Neural crest cell (in vitro differentiated cells): ENCODE data around the gene ZNF536. TPM values are rescaled to one million over a fixed set of nuclear protein-coding genes. Genes with fewer than 3 reads are reported as not detected.

ENCODE experiments used
- DNase-seq: peaks from one replicate; pipeline ENCODE4 v3.0.0; 2021; ENCODE audit warnings: low read depth, mixed read lengths, low spot score
- H3K27ac Mint-ChIP-seq: one replicate; pipeline ENCODE4 v1.8.0; 2021; ENCODE audit warnings: mild to moderate bottlenecking, mixed read lengths; ENCODE audit not compliant: unreplicated experiment
- H3K27me3 Mint-ChIP-seq: 2 replicates; pipeline ENCODE4 v1.8.0; 2021; ENCODE audit warnings: low read depth, mild to moderate bottlenecking, mixed read lengths
- H3K36me3 Mint-ChIP-seq: 2 replicates; pipeline ENCODE4 v1.8.0; 2021; ENCODE audit warnings: low read depth, mild to moderate bottlenecking, mixed read lengths
- H3K4me1 Mint-ChIP-seq: 2 replicates; pipeline ENCODE4 v1.8.0; 2021; ENCODE audit warnings: mixed read lengths
- H3K4me3 Mint-ChIP-seq: one replicate; pipeline ENCODE4 v1.8.0; 2021; ENCODE audit warnings: mild to moderate bottlenecking, mixed read lengths
- H3K9me3 Mint-ChIP-seq: 2 replicates; pipeline ENCODE4 v1.8.0; 2021; ENCODE audit warnings: mixed read lengths
- CTCF ChIP-seq: fragments of 200-600 bp; sonication (generic); conservative IDR thresholded peaks from 2 replicates; pipeline ENCODE4 v1.5.0; 2021; ENCODE audit warnings: antibody characterized with exemption, mild to moderate bottlenecking
- long read RNA-seq: library from polyadenylated mRNA; unstranded; transcript quantifications from one replicate; pipeline ENCODE4 v2.0.0, GENCODE V29; 2020
- total RNA-seq: library from RNA; stranded (reverse); gene quantifications from 2 replicates; pipeline ENCODE4 v1.2.1, GENCODE V29; 2021

The ZNF536 gene
- 18.7 and 22.0 TPM in 2 replicates for total RNA-seq
- long read RNA-seq, partial matches to known transcripts = 1 of 5 reads
- long read RNA-seq, other reads (novel, unspliced or antisense) = 4 of 5 reads

- H3K9me3 Mint-ChIP-seq = no peaks in the 10 kb centered on the region
- no peak for TF ChIP-seq CTCF
- H3K27ac Mint-ChIP-seq = no peak within 1 kb of the TSS
- no peak for DNase-seq
- H3K4me3 Mint-ChIP-seq = peak within 1 kb of the TSS; percentile 19
- H3K4me1 Mint-ChIP-seq = peaks cover 23% of the 10 kb centered on the region
- peaks cover 67% of the 10 kb centered on the region for H3K27me3 Mint-ChIP-seq
- no peaks in the 10 kb centered on the region for H3K36me3 Mint-ChIP-seq
These were observed at the start of gene ZNF536 for GRCh38 chr19:30371960-30372824. ZNF536 (plus strand) TSS chr19:30372384; CDS start chr19:30443563, 71,179 bp downstream.

- Mint-ChIP-seq H3K36me3 (peaks cover 5% of the 10 kb centered on the region), H3K9me3 (peaks cover 4% of the 10 kb centered on the region), H3K27ac (no peak overlapping the region), H3K27me3 (no peaks in the 10 kb centered on the region), H3K4me1 (no peaks in the 10 kb centered on the region), H3K4me3 (no peak overlapping the region)
- DNase-seq = no peak
- no peak for TF ChIP-seq CTCF
These were observed 49.4 kb upstream of the ZNF536 start for GRCh38 chr19:30322641-30323320.

- DNase-seq = no peak
- peaks cover 5% of the 10 kb centered on the region for H3K36me3 Mint-ChIP-seq
- TF ChIP-seq CTCF = no peak
- H3K4me1 Mint-ChIP-seq = no peaks in the 10 kb centered on the region
- H3K4me3 Mint-ChIP-seq = no peak overlapping the region
- H3K27me3 Mint-ChIP-seq = no peaks in the 10 kb centered on the region
- H3K9me3 Mint-ChIP-seq = peaks cover 4% of the 10 kb centered on the region
- H3K27ac Mint-ChIP-seq = no peak overlapping the region
These were observed 48.3 kb upstream of the ZNF536 start for GRCh38 chr19:30323904-30324303.

GRCh38 chr19:30324982-30325381 is 47.2 kb upstream of the ZNF536 start:
- no peak for TF ChIP-seq CTCF
- no peaks in the 10 kb centered on the region for H3K4me1 Mint-ChIP-seq
- H3K36me3 Mint-ChIP-seq = peaks cover 5% of the 10 kb centered on the region
- no peak overlapping the region for H3K27ac Mint-ChIP-seq
- H3K27me3 Mint-ChIP-seq = no peaks in the 10 kb centered on the region
- H3K4me3 Mint-ChIP-seq = no peak overlapping the region
- H3K9me3 Mint-ChIP-seq = peaks cover 4% of the 10 kb centered on the region
- DNase-seq = no peak

GRCh38 chr19:30325676-30326392 is 46.4 kb upstream of the ZNF536 start:
- no peak for DNase-seq
- Mint-ChIP-seq H3K9me3 (peaks cover 4% of the 10 kb centered on the region), H3K36me3 (peaks cover 5% of the 10 kb centered on the region), H3K4me3 (no peak overlapping the region), H3K27me3 (no peaks in the 10 kb centered on the region), H3K27ac (peak overlapping the region; percentile 29), H3K4me1 (no peaks in the 10 kb centered on the region)
- no peak for TF ChIP-seq CTCF
